Measurements from ENCODE around the gene GGNBP2.

Gene GGNBP2

DNA sequence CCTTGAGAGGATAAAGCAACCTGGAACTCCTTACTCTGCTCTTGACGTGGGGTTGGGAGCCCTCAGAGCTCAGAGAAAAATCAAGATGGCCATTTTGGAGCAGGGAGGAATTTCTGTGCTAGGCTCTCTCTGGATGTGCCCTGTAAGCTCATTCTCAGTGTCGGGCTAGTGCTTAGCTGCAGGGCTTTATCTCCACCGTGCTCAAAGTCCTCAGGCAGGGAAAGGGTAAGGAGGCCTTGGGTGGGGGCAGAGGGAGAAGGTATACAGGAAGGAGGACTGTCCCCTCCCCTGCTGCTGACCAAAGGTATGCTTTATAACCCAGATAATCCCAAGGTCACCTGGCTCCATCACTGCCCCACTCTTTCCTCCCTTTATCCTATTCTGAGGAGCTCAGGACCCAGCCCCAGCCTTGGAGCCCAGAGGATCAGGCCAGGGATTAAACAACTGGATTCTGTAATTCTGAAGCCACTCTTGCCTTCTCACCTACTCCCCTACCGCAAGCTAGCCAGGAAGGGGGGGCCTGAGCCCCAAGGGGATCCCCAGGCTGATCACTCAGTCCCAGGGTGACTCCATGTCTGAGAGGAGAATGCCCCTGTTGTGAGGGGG, 48.1 kb downstream of the GGNBP2 start:
- TF ChIP-seq, protein P1, sequence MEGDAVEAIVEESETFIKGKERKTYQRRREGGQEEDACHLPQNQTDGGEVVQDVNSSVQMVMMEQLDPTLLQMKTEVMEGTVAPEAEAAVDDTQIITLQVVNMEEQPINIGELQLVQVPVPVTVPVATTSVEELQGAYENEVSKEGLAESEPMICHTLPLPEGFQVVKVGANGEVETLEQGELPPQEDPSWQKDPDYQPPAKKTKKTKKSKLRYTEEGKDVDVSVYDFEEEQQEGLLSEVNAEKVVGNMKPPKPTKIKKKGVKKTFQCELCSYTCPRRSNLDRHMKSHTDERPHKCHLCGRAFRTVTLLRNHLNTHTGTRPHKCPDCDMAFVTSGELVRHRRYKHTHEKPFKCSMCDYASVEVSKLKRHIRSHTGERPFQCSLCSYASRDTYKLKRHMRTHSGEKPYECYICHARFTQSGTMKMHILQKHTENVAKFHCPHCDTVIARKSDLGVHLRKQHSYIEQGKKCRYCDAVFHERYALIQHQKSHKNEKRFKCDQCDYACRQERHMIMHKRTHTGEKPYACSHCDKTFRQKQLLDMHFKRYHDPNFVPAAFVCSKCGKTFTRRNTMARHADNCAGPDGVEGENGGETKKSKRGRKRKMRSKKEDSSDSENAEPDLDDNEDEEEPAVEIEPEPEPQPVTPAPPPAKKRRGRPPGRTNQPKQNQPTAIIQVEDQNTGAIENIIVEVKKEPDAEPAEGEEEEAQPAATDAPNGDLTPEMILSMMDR (IDR thresholded peaks at IDR 0.05; ENCODE audit: extremely low read depth, insufficient read depth, missing control alignments): no peak
- in situ Hi-C loops (cut with MboI; ENCODE audit: low pct_unique_long_range_greater_than_20kb, low sequenced_read_pairs, unreplicated experiment): no loop called here
- DNase-seq (ENCODE audit: low spot score): peak; percentile 63

DNA sequence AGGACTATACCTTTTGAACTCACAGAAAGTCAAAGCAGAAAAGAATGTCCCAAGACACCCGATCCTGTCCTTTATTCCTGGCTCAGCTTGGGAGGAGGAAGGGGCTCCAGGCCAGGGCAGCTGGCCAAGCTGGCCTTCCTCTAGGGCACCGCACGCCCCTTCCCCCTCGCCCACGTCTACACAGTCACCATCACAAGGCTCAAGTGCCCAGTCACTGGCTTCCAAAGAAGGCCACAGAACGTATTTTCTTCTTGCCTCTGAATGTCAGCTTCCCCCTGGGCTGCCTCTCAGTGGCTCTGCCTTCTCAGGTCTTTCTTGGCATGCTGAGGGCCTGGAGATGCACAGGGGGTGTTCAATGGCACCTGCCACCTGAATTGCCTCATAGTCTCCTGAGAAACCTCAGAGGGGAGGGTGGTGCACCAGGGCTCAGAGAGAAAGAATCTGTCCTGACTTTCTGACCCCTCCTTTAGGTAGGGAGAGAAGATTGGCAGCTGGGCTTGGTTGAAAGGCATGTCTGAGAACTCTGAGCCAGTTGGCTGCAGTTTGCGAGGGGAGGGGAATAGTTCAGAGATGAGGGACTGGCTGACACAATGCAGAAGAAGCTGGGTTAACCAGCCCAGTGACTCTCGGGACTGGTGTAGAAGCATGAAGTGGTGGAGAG, 49.1 kb downstream of the GGNBP2 start:
- TF ChIP-seq, protein P1 (IDR thresholded peaks at IDR 0.05; ENCODE audit: extremely low read depth, insufficient read depth, missing control alignments): no peak

DNA sequence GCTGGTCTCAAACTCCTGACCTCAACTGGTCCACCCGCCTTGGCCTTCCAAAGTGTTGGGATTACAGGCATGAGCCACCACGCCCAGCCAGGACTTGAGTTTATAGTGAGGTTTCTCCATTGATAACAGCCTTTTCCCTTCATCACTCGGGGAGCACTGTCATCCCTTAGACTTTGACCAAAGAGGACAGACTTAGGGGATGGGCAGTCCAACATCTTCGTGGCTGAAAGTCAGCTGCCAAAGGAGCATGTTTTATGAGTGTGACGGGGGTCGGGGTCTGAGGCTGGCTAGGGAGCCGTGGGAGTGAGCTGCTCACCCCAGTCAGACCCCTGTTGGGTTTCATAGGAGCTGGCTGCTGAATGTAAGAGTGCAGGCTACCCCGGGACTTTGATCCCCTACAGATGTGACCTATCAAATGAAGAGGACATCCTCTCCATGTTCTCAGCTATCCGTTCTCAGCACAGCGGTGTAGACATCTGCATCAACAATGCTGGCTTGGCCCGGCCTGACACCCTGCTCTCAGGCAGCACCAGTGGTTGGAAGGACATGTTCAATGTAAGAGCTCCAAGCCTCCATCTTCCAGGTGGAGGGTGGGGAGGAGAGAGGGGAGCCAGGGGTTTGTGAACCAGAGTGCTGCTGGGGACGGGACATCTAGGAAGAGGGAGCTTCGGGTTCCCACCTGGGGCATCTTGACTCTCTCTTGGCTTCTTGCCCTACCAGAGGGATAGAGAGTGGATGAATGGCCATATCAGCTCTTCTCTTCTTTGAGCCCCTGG, 50.1 kb downstream of the GGNBP2 start:
- no peak for DNase-seq (ENCODE audit: low spot score)
- TF ChIP-seq, protein P1 (IDR thresholded peaks at IDR 0.05; ENCODE audit: extremely low read depth, insufficient read depth, missing control alignments): no peak
- in situ Hi-C loops (cut with MboI; ENCODE audit: low pct_unique_long_range_greater_than_20kb, low sequenced_read_pairs, unreplicated experiment): no loop called here

More for the DNA sequence above, 49.1 kb downstream of the GGNBP2 start:
- in situ Hi-C loops (cut with MboI; ENCODE audit: low pct_unique_long_range_greater_than_20kb, low sequenced_read_pairs, unreplicated experiment): no loop called here
- DNase-seq (ENCODE audit: low spot score): no peak

DNA sequence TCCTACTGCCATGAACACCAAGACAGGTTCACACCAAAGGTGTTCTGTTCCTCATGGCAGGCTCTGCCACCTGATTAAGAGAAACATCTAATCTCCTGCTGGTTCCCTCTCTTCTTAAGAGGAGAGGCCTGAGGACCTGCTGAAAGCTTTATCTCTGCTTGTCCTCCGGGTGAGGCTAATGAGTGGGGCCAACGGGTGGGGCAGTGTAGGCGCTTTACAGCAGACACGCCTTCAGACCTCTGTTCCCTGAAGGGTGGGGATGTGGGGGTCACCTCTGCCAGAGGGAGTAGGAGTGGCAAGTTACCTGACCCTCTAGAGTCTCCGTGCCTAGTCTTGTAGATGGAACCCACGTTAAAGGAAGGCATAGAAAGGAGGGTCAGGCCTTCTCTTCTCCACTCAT, 52.5 kb downstream of the GGNBP2 start:
- in situ Hi-C loops (cut with MboI; ENCODE audit: low pct_unique_long_range_greater_than_20kb, low sequenced_read_pairs, unreplicated experiment): no loop called here
- TF ChIP-seq, protein P1 (IDR thresholded peaks at IDR 0.05; ENCODE audit: extremely low read depth, insufficient read depth, missing control alignments): no peak
- DNase-seq (ENCODE audit: low spot score): no peak

DNA sequence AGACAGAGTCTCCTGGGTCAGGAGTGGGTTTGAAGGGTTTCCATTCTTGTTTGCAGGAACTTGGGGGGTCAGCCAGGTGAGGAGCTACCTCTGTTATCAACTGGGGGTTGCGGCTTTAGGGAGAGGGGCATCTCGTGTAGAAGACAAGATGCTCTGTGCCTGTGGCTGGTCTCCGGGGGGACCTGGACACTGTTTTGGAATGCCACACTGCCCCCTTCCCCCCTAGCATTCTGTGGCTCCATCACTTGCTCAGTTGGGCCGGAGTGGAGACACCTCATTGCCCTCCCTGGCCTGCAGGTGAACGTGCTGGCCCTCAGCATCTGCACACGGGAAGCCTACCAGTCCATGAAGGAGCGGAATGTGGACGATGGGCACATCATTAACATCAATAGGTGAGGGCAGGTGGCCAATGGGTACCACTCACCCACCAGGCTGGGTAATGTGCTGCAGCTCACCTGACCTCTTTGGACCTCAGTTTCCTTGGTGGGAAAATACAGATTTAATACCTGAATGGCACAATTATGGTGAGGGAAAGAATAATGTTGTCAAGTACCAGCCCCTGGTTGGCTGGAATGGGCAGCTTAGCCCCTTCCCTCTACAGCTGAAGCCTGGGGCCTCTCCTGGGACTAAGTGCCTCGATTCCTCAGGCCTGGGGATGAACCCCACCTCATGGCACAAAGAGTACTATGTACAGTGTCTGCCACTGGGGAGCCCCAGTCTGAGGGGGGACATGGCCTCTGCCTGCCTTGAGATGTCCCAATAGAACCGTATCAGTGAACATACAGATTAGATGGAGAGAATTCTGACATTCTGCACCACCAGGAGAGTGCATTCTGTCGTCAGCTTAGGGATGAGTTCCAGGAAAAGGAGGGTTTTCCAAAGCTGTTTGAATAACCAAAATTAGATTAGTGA, 53.4 kb downstream of the GGNBP2 start:
- DNase-seq (ENCODE audit: low spot score): no peak
- TF ChIP-seq, protein P1 (IDR thresholded peaks at IDR 0.05; ENCODE audit: extremely low read depth, insufficient read depth, missing control alignments): no peak
- in situ Hi-C loops (cut with MboI; ENCODE audit: low pct_unique_long_range_greater_than_20kb, low sequenced_read_pairs, unreplicated experiment): no loop called here

DNA sequence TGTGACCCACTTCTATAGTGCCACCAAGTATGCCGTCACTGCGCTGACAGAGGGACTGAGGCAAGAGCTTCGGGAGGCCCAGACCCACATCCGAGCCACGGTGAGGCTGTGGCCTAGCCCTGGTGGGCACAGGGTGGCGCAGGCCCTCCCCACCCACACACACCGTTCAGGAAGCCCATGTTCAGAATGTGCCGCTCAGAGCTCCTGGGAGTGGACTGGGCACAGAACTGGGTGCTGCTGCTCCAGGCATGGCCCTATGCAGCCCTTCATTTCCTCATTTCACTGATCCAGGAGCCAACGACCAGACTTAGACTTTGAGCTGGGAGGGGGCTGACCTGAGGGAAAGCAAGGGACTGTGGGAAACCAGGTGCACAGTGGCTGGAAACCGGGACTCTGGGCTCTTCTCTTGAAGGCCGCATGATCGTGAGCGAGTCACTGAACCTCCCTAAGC, 54.3 kb downstream of the GGNBP2 start:
- TF ChIP-seq, protein P1 (IDR thresholded peaks at IDR 0.05; ENCODE audit: extremely low read depth, insufficient read depth, missing control alignments): no peak
- in situ Hi-C loops (cut with MboI; ENCODE audit: low pct_unique_long_range_greater_than_20kb, low sequenced_read_pairs, unreplicated experiment): no loop called here

More for the DNA sequence above, 54.3 kb downstream of the GGNBP2 start:
- DNase-seq (ENCODE audit: low spot score): no peak
